GM12878 (cell line): ENCODE measurements around the gene SAPCD2. TPM values are rescaled to one million over a fixed set of nuclear protein-coding genes. Genes with fewer than 3 reads are reported as not detected.

ENCODE experiments used
- DPF2 ChIP-seq: fragments of 450-650 bp; IDR thresholded peaks from 2 replicates; pipeline ENCODE4 v1.6.1; 2017; ENCODE audit warnings: mild to moderate bottlenecking
- EGR1 ChIP-seq, 2 experiments: IDR thresholded peaks; 1 replicate in 1 of 2; 2 replicates in 1 of 2; pipeline ENCODE4 v1.6.1; 2011 to 2012; ENCODE audit warnings: low read depth in 2 of 2, low read length in 2 of 2, borderline replicate concordance in 1 of 2, mild to moderate bottlenecking in 1 of 2, moderate library complexity in 1 of 2
- EZH2 ChIP-seq: IDR thresholded peaks from 2 replicates; pipeline ENCODE4 v1.6.1; 2012; ENCODE audit warnings: low read depth, mild to moderate bottlenecking, control low read depth, inconsistent platforms, low read length, borderline replicate concordance; ENCODE audit not compliant: control insufficient read depth
- GATAD2B ChIP-seq: fragments of 450-650 bp; conservative IDR thresholded peaks from 2 replicates; pipeline ENCODE4 v1.6.1; 2017; ENCODE audit warnings: low read depth, mild to moderate bottlenecking, moderate library complexity
- HDAC6 ChIP-seq: fragments of 200-600 bp; sonication (generic); IDR thresholded peaks from one replicate; pipeline ENCODE4 v1.8.0; 2017; ENCODE audit warnings: antibody characterized with exemption; ENCODE audit not compliant: unreplicated experiment
- IRF4 ChIP-seq: IDR thresholded peaks from 2 replicates; pipeline ENCODE4 v1.6.1; 2011; ENCODE audit warnings: low read depth, low read length
- JUND ChIP-seq: IDR thresholded peaks from 2 replicates; pipeline ENCODE4 v1.6.1; 2012; ENCODE audit warnings: low read depth, mild to moderate bottlenecking, low read length, improper control_type of control experiment, moderate library complexity
- MYB ChIP-seq: fragments of 150-350 bp; IDR thresholded peaks from 2 replicates; pipeline ENCODE4 v1.6.1; 2014; ENCODE audit warnings: mild to moderate bottlenecking, low read depth, low read length, borderline replicate concordance
- MYC ChIP-seq: IDR thresholded peaks from 2 replicates; pipeline ENCODE4 v1.6.1; 2011; ENCODE audit warnings: mild to moderate bottlenecking, low read length, moderate library complexity, inconsistent platforms; ENCODE audit not compliant: insufficient read depth, insufficient replicate concordance, insufficient read length, severe bottlenecking
- NFYA ChIP-seq: IDR thresholded peaks from 2 replicates; pipeline ENCODE4 v1.6.1; 2011; ENCODE audit warnings: low read depth, mild to moderate bottlenecking, low read length, improper control_type of control experiment, borderline replicate concordance
- NR2F1 ChIP-seq: fragments of 450-650 bp; conservative IDR thresholded peaks from 2 replicates; pipeline ENCODE4 v1.6.1; 2017; ENCODE audit warnings: mild to moderate bottlenecking
- RELA ChIP-seq: fragments of 450-650 bp; IDR thresholded peaks from 2 replicates; pipeline ENCODE4 v1.8.0; 2014; ENCODE audit warnings: borderline replicate concordance; ENCODE audit not compliant: partially characterized antibody
- TARDBP ChIP-seq: IDR thresholded peaks from 2 replicates; pipeline ENCODE4 v1.6.1; 2016; ENCODE audit warnings: borderline replicate concordance
- polyA plus RNA-seq, 11 experiments: library from polyadenylated mRNA; depleted of rRNA in 4 of 11; unstranded in 6 of 11; stranded (reverse) in 5 of 11; fragments of >200 nt; fragmentation: Nextera tagmentation in 4 of 11; fragmentation: Illumina TruSeq in 1 of 11; extraction: Ambion mirVana in 4 of 11; extraction: Trizol in 1 of 11; gene quantifications; 1 replicate in 1 of 11; 2 replicates in 10 of 11; pipeline versions ENCODE4 v1.2.1 to v1.2.3, GENCODE V29; 2011 to 2016; ENCODE audit warnings: inconsistent platforms in 2 of 11, missing spikeins in 2 of 11, low read depth in 1 of 11
- total RNA-seq, 4 experiments: library from RNA; depleted of rRNA in 3 of 4; stranded (reverse); fragments of >200 nt in 3 of 4; fragmentation: Illumina TruSeq in 1 of 4; extraction: Trizol in 1 of 4; gene quantifications; 2 replicates each; pipeline versions ENCODE4 v1.2.1 to v1.2.3, GENCODE V29; 2013 to 2021
- TF ChIP-seq, protein P1 (sequence below): fragments of 450-650 bp; IDR thresholded peaks from 2 replicates; pipeline ENCODE4 v1.6.1; 2017; ENCODE audit warnings: mild to moderate bottlenecking, moderate library complexity
- TF ChIP-seq, protein P2 (sequence below): IDR thresholded peaks from 2 replicates; pipeline ENCODE4 v1.6.1; 2012; ENCODE audit warnings: low read depth, low read length, improper control_type of control experiment
- TF ChIP-seq, protein P3 (sequence below): fragments of 450-650 bp; IDR thresholded peaks from 2 replicates; pipeline ENCODE4 v1.6.1; 2017; ENCODE audit warnings: low read depth, mild to moderate bottlenecking, moderate library complexity

SAPCD2 gene
- total and polyA plus RNA-seq, 10 of the 15 experiments (the other 5 are each of a cell fraction or from before 2014, with no cell fraction given): 1.6 to 35.2 (median 7.2) TPM

DNA sequence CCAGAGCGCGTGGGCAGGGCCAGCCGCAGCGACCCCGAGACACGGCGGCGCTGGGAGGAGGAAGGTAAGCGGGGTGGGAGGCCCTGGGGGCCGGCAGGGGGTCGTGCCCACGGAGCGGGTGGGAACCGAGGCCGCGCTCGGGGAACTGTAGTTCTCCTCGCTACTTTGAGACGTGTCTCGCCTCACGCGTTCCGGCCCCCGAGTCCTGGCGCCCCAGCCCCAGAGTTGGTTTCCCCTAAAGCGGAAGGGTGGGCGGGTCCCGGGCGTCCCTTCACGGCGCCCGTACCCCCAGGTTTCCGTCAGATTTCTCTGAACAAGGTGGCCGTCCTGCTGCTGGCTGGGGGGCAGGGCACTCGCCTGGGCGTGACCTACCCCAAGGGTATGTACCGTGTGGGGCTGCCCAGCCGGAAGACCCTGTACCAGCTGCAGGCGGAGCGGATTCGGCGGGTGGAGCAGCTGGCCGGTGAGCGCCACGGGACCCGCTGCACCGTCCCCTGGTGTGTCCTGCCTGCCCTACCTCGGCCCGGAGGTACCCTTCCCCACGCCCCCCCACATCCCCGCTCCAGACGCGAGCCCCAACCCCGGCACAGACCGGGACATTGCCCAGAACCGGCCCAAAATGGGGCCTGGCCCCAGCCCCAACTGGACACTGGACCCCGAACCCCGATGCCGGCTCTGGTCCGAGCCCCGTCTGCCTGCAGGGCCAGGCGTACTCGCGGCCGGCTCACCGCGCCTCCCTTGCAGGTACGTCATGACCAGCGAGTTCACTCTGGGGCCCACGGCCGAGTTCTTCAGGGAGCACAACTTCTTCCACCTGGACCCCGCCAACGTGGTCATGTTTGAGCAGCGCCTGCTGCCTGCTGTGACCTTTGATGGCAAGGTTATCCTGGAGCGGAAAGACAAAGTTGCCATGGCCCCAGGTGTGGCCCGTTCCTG lies 7.7 kb upstream of the SAPCD2 start (continued):
- no peak for TF ChIP-seq IRF4
- no peak for TF ChIP-seq MYB
- no peak for TF ChIP-seq JUND
- peak; percentile 51; the same call in 1 of the 2 replicates for TF ChIP-seq DPF2
- TF ChIP-seq NR2F1: no peak
- TF ChIP-seq RELA: no peak
- TF ChIP-seq, protein P1, sequence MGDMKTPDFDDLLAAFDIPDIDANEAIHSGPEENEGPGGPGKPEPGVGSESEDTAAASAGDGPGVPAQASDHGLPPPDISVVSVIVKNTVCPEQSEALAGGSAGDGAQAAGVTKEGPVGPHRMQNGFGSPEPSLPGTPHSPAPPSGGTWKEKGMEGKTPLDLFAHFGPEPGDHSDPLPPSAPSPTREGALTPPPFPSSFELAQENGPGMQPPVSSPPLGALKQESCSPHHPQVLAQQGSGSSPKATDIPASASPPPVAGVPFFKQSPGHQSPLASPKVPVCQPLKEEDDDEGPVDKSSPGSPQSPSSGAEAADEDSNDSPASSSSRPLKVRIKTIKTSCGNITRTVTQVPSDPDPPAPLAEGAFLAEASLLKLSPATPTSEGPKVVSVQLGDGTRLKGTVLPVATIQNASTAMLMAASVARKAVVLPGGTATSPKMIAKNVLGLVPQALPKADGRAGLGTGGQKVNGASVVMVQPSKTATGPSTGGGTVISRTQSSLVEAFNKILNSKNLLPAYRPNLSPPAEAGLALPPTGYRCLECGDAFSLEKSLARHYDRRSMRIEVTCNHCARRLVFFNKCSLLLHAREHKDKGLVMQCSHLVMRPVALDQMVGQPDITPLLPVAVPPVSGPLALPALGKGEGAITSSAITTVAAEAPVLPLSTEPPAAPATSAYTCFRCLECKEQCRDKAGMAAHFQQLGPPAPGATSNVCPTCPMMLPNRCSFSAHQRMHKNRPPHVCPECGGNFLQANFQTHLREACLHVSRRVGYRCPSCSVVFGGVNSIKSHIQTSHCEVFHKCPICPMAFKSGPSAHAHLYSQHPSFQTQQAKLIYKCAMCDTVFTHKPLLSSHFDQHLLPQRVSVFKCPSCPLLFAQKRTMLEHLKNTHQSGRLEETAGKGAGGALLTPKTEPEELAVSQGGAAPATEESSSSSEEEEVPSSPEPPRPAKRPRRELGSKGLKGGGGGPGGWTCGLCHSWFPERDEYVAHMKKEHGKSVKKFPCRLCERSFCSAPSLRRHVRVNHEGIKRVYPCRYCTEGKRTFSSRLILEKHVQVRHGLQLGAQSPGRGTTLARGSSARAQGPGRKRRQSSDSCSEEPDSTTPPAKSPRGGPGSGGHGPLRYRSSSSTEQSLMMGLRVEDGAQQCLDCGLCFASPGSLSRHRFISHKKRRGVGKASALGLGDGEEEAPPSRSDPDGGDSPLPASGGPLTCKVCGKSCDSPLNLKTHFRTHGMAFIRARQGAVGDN: no peak
- no peak for TF ChIP-seq NFYA
- TF ChIP-seq HDAC6: no peak
- peak; percentile 2 for TF ChIP-seq MYC
- TF ChIP-seq EGR1 (IDR thresholded peaks at IDR 0.05; ENCODE audit: borderline replicate concordance in 1 of 2, low read depth in 2 of 2, low read length in 2 of 2): no peak
- TF ChIP-seq GATAD2B: 0 out of 2 replicates have a peak, but pooled peaks have one; percentile 48
- TF ChIP-seq, protein P2, sequence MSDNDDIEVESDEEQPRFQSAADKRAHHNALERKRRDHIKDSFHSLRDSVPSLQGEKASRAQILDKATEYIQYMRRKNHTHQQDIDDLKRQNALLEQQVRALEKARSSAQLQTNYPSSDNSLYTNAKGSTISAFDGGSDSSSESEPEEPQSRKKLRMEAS: no peak
- no peak for TF ChIP-seq TARDBP
- no peak for TF ChIP-seq EZH2
- TF ChIP-seq, protein P3, sequence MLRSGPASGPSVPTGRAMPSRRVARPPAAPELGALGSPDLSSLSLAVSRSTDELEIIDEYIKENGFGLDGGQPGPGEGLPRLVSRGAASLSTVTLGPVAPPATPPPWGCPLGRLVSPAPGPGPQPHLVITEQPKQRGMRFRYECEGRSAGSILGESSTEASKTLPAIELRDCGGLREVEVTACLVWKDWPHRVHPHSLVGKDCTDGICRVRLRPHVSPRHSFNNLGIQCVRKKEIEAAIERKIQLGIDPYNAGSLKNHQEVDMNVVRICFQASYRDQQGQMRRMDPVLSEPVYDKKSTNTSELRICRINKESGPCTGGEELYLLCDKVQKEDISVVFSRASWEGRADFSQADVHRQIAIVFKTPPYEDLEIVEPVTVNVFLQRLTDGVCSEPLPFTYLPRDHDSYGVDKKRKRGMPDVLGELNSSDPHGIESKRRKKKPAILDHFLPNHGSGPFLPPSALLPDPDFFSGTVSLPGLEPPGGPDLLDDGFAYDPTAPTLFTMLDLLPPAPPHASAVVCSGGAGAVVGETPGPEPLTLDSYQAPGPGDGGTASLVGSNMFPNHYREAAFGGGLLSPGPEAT: no peak
